ENCODE results near the gene NRDC.
"Not testable (repeated sequence)": the region's sequence is repeated elsewhere in the genome, so short reads cannot be mapped to it uniquely, and the experiment has no call there.

The NRDC gene

GRCh38 chr1:51840743-51841461 lies 37.6 kb downstream of the NRDC start:
- no peak for DNase-seq

GRCh38 chr1:51840182-51840581 lies 38.3 kb downstream of the NRDC start:
- DNase-seq, result no peak

GRCh38 chr1:51839094-51839493 lies 39.4 kb downstream of the NRDC start:
- DNase-seq, result no peak

- DNase-seq, result no peak
Observed at GRCh38 chr1:51837243-51837642, 41.3 kb downstream of the NRDC start.

- no peak for DNase-seq
Observed at GRCh38 chr1:51833700-51834099, 44.8 kb downstream of the NRDC start.

- no peak for DNase-seq
Observed at GRCh38 chr1:51829058-51829457, 49.5 kb downstream of the NRDC start.

- no peak for DNase-seq
Observed at GRCh38 chr1:51819810-51820209, 58.7 kb downstream of the NRDC start.

GRCh38 chr1:51819021-51819420 lies 59.5 kb downstream of the NRDC start:
- not testable (repeated sequence) for DNase-seq

- no peak for DNase-seq
Observed at GRCh38 chr1:51818487-51818886, 60.0 kb downstream of the NRDC start.

- no peak for DNase-seq
Observed at GRCh38 chr1:51814513-51814912, 64.0 kb downstream of the NRDC start.

GRCh38 chr1:51799372-51799771 lies 79.2 kb downstream of the NRDC start:
- DNase-seq, result no peak

- no peak for DNase-seq
Observed at GRCh38 chr1:51794868-51795267, 83.7 kb downstream of the NRDC start.

- DNase-seq, result no peak
Observed at GRCh38 chr1:51794260-51794659, 84.3 kb downstream of the NRDC start.

GRCh38 chr1:51792864-51793263 lies 85.7 kb downstream of the NRDC start:
- peak; percentile 34 for DNase-seq

- DNase-seq, result no peak
Observed at GRCh38 chr1:51791888-51792287, 86.6 kb downstream of the NRDC start.

GRCh38 chr1:51790385-51790784 lies 88.1 kb downstream of the NRDC start:
- no peak for DNase-seq

GRCh38 chr1:51789342-51789741 lies 89.2 kb downstream of the NRDC start:
- no peak for DNase-seq

- no peak for DNase-seq
Observed at GRCh38 chr1:51788938-51789337, 89.6 kb downstream of the NRDC start.

GRCh38 chr1:51784997-51785421 lies 93.5 kb downstream of the NRDC start:
- no peak for DNase-seq

GRCh38 chr1:51780927-51781326 lies 97.6 kb downstream of the NRDC start:
- DNase-seq, result no peak

GRCh38 chr1:51776408-51776807 lies 102.1 kb downstream of the NRDC start:
- DNase-seq, result no peak

GRCh38 chr1:51768971-51769588 lies 109.4 kb downstream of the NRDC start:
- peak; percentile 60 for DNase-seq

- no peak for DNase-seq
Observed at GRCh38 chr1:51761351-51761750, 117.2 kb downstream of the NRDC start.

- no peak for DNase-seq
Observed at GRCh38 chr1:51760872-51761271, 117.7 kb downstream of the NRDC start.

- DNase-seq, result no peak
Observed at GRCh38 chr1:51758310-51758709, 120.2 kb downstream of the NRDC start.

Data from RPMI8226 (cell line).